Sigmoid colon (tissue), 7 donors: ENCODE measurements around the gene ACSS2. TPM values are rescaled to one million over a fixed set of nuclear protein-coding genes. Genes with fewer than 3 reads are reported as not detected.

ENCODE experiments used
- DNase-seq: peaks from one replicate; pipeline ENCODE4 v3.0.0-alpha.2; 2019
- H3K27ac ChIP-seq, 4 donors: fragments of 200-600 bp; sonication (generic); one replicate each; pipeline ENCODE4 v1.5.1; 2016 to 2019; ENCODE audit warnings: mild to moderate bottlenecking in 1 of 4
- H3K27me3 ChIP-seq, 3 donors: fragments of 200-600 bp; sonication (generic); one replicate each; pipeline ENCODE4 v1.5.1; 2019; ENCODE audit warnings: mild to moderate bottlenecking in 1 of 3
- H3K36me3 ChIP-seq, 4 donors: fragments of 200-600 bp; sonication (generic); one replicate each; pipeline ENCODE4 v1.5.1; 2016 to 2019
- H3K4me1 ChIP-seq, 4 donors: fragments of 200-600 bp; sonication (generic); one replicate each; pipeline ENCODE4 v1.5.1; 2017 to 2019
- H3K4me3 ChIP-seq, 4 donors: fragments of 200-600 bp; sonication (generic); one replicate each; pipeline ENCODE4 v1.5.1; 2017 to 2019; ENCODE audit warnings: mild to moderate bottlenecking in 2 of 4, moderate library complexity in 1 of 4
- H3K9me3 ChIP-seq, 4 donors: fragments of 200-600 bp in 3 of 4; sonication (generic) in 3 of 4; one replicate each; pipeline versions ENCODE4 v1.5.1 to v1.6.1; 2013 to 2019
- EP300 ChIP-seq, 4 donors: sonication (generic); formaldehyde crosslinking; IDR thresholded peaks; one replicate each; pipeline ENCODE4 v1.6.1; 2017; ENCODE audit warnings: antibody characterized with exemption in 4 of 4
- POLR2A ChIP-seq, 2 donors: fragments of 450-650 bp; IDR thresholded peaks; one replicate each; pipeline ENCODE4 v1.6.1; 2016; ENCODE audit warnings: antibody characterized with exemption in 2 of 2, mild to moderate bottlenecking in 2 of 2, moderate library complexity in 2 of 2
- POLR2AphosphoS5 ChIP-seq, 4 donors: sonication (generic); formaldehyde crosslinking; IDR thresholded peaks; one replicate each; pipeline ENCODE4 v1.6.1; 2017; ENCODE audit warnings: antibody characterized with exemption in 4 of 4
- WGBS, 2 donors: extraction: QIAGEN DNeasy Blood & Tissue Kit; methylation state at CpG; one replicate each; pipeline ENCODE4 v1.1.7; 2013; 5-methylcytosine and 5-hydroxymethylcytosine counted together
- intact Hi-C: fragments of 100-400 bp; cut with DNase I; formaldehyde crosslinking; loops from one replicate; pipeline ENCODE4 v1.15.1; 2023
- polyA plus RNA-seq, 3 donors: library from polyadenylated mRNA; stranded (reverse); fragments of 200-250 nt; gene quantifications; one replicate each; pipeline ENCODE4 v1.2.3, GENCODE V29; 2013
- total RNA-seq, 4 donors: library from RNA; depleted of rRNA; stranded (reverse); fragments of >200 nt; gene quantifications; one replicate each; pipeline ENCODE4 v1.1.0, GENCODE V29; 2016
- TF ChIP-seq, protein P1 (sequence below), 4 experiments: fragments of 450-650 bp in 3 of 4; fragments of 200-600 bp in 1 of 4; IDR thresholded peaks; one replicate each; pipeline ENCODE4 v1.5.1; 2016 to 2019; ENCODE audit warnings: antibody characterized with exemption in 4 of 4, mild to moderate bottlenecking in 3 of 4, moderate library complexity in 2 of 4
- donor health status: healthy with polysubstance abuse.
- donor health status: Bipolar disorder and iron deficiency.
- donor health status: healthy.

The ACSS2 gene
- total and polyA plus RNA-seq, 7 donors = 29.7 to 232 (median 70.1) TPM

DNA sequence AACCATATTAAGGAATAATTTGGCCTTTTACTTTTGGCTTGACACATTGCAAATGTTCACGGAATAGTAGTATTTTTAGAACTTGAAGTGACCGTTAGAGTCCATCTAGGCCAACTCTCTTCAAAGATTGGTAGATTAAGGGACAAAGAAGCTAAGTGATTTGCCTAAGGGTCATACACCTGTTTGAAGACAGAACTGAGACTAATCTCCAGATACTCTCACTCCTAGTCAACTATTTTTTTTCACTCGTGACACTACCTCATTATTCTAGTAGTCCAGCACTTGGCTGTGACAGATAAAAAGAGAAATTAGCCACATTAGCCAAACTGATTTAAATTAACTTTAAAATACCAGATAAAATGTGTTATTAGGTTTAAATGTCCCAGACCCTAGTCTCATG is 10.6 kb downstream of the ACSS2 start:
- Histone ChIP-seq H3K4me1 (no peaks in the 10 kb centered on the region), H3K27ac (no peak overlapping the region), H3K27me3 (no peaks in the 10 kb centered on the region), H3K36me3 (peaks cover 11 to 38% (median 14%) of the 10 kb centered on the region in 4 donors), H3K9me3 (no peaks in the 10 kb centered on the region), H3K4me3 (no peak overlapping the region)
- intact Hi-C loops = no loop called here
- no peak for DNase-seq
- WGBS, 2 donors = 52 to 74% methylated on average over 3 of the region's 3 CpGs
- TF ChIP-seq POLR2AphosphoS5 (IDR thresholded peaks at IDR 0.05) = no peak
- TF ChIP-seq, protein P1, sequence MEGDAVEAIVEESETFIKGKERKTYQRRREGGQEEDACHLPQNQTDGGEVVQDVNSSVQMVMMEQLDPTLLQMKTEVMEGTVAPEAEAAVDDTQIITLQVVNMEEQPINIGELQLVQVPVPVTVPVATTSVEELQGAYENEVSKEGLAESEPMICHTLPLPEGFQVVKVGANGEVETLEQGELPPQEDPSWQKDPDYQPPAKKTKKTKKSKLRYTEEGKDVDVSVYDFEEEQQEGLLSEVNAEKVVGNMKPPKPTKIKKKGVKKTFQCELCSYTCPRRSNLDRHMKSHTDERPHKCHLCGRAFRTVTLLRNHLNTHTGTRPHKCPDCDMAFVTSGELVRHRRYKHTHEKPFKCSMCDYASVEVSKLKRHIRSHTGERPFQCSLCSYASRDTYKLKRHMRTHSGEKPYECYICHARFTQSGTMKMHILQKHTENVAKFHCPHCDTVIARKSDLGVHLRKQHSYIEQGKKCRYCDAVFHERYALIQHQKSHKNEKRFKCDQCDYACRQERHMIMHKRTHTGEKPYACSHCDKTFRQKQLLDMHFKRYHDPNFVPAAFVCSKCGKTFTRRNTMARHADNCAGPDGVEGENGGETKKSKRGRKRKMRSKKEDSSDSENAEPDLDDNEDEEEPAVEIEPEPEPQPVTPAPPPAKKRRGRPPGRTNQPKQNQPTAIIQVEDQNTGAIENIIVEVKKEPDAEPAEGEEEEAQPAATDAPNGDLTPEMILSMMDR (IDR thresholded peaks at IDR 0.05) = no peak
- no peak for TF ChIP-seq EP300 (IDR thresholded peaks at IDR 0.05)

DNA sequence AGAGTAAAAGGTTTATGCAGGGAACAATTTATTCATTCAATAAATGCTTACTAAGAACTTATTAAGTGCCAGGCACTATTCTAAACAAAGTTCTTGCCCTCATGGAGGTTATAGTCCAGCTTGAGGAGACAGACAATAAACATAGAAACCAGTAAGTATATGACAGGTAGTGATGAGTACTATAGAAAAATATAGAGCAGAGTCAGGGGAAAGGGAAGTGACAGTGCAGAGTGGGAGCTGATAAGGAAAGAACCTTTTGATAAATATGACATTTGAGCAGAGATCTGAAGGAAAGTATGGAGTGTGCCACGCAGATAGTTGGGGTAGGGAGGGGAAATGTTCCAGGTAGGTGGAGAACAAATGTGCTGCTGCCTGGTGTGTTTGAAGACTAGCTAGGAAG is 12.1 kb downstream of the ACSS2 start:
- no peak overlapping the region for H3K27ac ChIP-seq
- TF ChIP-seq EP300 (IDR thresholded peaks at IDR 0.05) = no peak
- TF ChIP-seq, protein P1 (IDR thresholded peaks at IDR 0.05) = no peak
- TF ChIP-seq POLR2AphosphoS5 (IDR thresholded peaks at IDR 0.05) = no peak
- no peak for TF ChIP-seq POLR2A (IDR thresholded peaks at IDR 0.05)
- no peak overlapping the region for H3K4me3 ChIP-seq
- intact Hi-C loops = no loop called here
- no peaks in the 10 kb centered on the region for H3K27me3 ChIP-seq
- peaks cover 7 to 30% (median 9%) of the 10 kb centered on the region in 4 donors for H3K36me3 ChIP-seq
- no peaks in the 10 kb centered on the region for H3K4me1 ChIP-seq
- DNase-seq = no peak
- H3K9me3 ChIP-seq = no peaks in the 10 kb centered on the region
- 74 to 86% methylated on average over 1 of the region's 1 CpG for WGBS, 2 donors

GRCh38 chr20:34891166-34892062 is 15.0 kb downstream of the ACSS2 start:
- TF ChIP-seq POLR2AphosphoS5 (IDR thresholded peaks at IDR 0.05) (no peak), POLR2A (IDR thresholded peaks at IDR 0.05) (no peak), EP300 (IDR thresholded peaks at IDR 0.05) (no peak)
- TF ChIP-seq, protein P1 (IDR thresholded peaks at IDR 0.05) = no peak
- Histone ChIP-seq H3K4me1 (peaks cover 0 to 12% (median 9%) of the 10 kb centered on the region in 4 donors), H3K36me3 (peaks cover 0 to under 1% (median 0%) of the 10 kb centered on the region in 4 donors), H3K9me3 (no peaks in the 10 kb centered on the region), H3K27me3 (no peaks in the 10 kb centered on the region), H3K4me3 (no peak overlapping the region), H3K27ac (no peak overlapping the region)
- intact Hi-C loops = no loop called here
- WGBS, 2 donors = 60 to 66% methylated on average over 2 of the region's 2 CpGs
- no peak for DNase-seq

DNA sequence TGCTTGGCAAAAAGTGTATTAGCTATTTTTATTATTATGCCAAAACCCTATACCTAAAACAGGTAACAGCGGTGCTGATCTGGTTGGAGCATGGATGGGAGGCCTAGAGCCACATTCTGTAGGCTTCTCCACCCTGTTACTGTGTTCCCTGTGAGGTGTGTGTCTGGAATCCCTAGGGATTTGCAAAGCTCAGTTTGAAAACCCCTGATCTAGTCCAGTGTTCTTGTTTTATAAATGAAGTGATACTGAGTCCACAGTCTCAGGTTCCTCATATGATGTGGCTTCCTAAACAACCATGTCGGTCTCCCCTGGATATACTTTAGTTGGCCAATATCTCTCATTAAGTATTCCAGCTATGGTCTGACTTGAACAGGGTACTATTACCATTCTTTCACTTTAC is 16.3 kb downstream of the ACSS2 start:
- Histone ChIP-seq H3K27ac (no peak overlapping the region), H3K4me1 (peaks cover 0 to 22% (median 16%) of the 10 kb centered on the region in 4 donors), H3K36me3 (no peaks in the 10 kb centered on the region), H3K4me3 (no peak overlapping the region), H3K9me3 (no peaks in the 10 kb centered on the region), H3K27me3 (no peaks in the 10 kb centered on the region)
- 89 to 92% methylated on average over 2 of the region's 2 CpGs for WGBS, 2 donors
- intact Hi-C loops = no loop called here
- TF ChIP-seq POLR2AphosphoS5 (IDR thresholded peaks at IDR 0.05) (no peak), EP300 (IDR thresholded peaks at IDR 0.05) (no peak), POLR2A (IDR thresholded peaks at IDR 0.05) (no peak)
- TF ChIP-seq, protein P1 (IDR thresholded peaks at IDR 0.05) = no peak
- no peak for DNase-seq
